ENCODE measurements around the gene MSH3. TPM values are rescaled to one million over a fixed set of nuclear protein-coding genes. Genes with fewer than 3 reads are reported as not detected.

MSH3 gene
- total RNA-seq, 1 donor from 2014 or later: 17.0 TPM

GRCh38 chr5:80747922-80748321 lies 93.5 kb downstream of the MSH3 start:
- Histone ChIP-seq H3K27me3 (ENCODE audit: low read depth) (no peaks in the 10 kb centered on the region), H3K36me3 (peaks cover 32% of the 10 kb centered on the region), H3K27ac (no peak overlapping the region), H3K9me3 (no peaks in the 10 kb centered on the region), H3K4me1 (no peaks in the 10 kb centered on the region), H3K4me3 (no peak overlapping the region)
- no peak for TF ChIP-seq CTCF (IDR thresholded peaks at IDR 0.05)
- intact Hi-C loops (cut with DNase I): no loop called here
- DNase-seq (no peak), ATAC-seq (no peak)

GRCh38 chr5:80752427-80752826 lies 98.0 kb downstream of the MSH3 start:
- H3K27me3 ChIP-seq (ENCODE audit: low read depth): no peaks in the 10 kb centered on the region
- no peak for TF ChIP-seq CTCF (IDR thresholded peaks at IDR 0.05)
- H3K27ac ChIP-seq: no peak overlapping the region
- H3K4me3 ChIP-seq: no peak overlapping the region
- no peaks in the 10 kb centered on the region for H3K9me3 ChIP-seq
- intact Hi-C loops (cut with DNase I): no loop called here
- ATAC-seq (no peak), DNase-seq (no peak)
- no peaks in the 10 kb centered on the region for H3K4me1 ChIP-seq
- no peaks in the 10 kb centered on the region for H3K36me3 ChIP-seq

GRCh38 chr5:80753712-80754111 lies 99.3 kb downstream of the MSH3 start:
- no peak for TF ChIP-seq CTCF (IDR thresholded peaks at IDR 0.05)
- ATAC-seq: no peak
- DNase-seq: no peak
- H3K27me3 ChIP-seq (ENCODE audit: low read depth): no peaks in the 10 kb centered on the region
- no peaks in the 10 kb centered on the region for H3K4me1 ChIP-seq
- H3K9me3 ChIP-seq: no peaks in the 10 kb centered on the region
- no peak overlapping the region for H3K4me3 ChIP-seq
- no peak overlapping the region for H3K27ac ChIP-seq
- no peaks in the 10 kb centered on the region for H3K36me3 ChIP-seq
- intact Hi-C loops (cut with DNase I): no loop called here

- no peaks in the 10 kb centered on the region for H3K27me3 ChIP-seq (ENCODE audit: low read depth)
- intact Hi-C loops (cut with DNase I): no loop called here
- no peaks in the 10 kb centered on the region for H3K4me1 ChIP-seq
- H3K36me3 ChIP-seq: no peaks in the 10 kb centered on the region
- no peak overlapping the region for H3K27ac ChIP-seq
- no peak for TF ChIP-seq CTCF (IDR thresholded peaks at IDR 0.05)
- no peak overlapping the region for H3K4me3 ChIP-seq
- ATAC-seq (peak; percentile 53 to 65), DNase-seq (no peak)
- no peaks in the 10 kb centered on the region for H3K9me3 ChIP-seq
Observed at GRCh38 chr5:80754900-80755299, 100.4 kb downstream of the MSH3 start.

GRCh38 chr5:80755626-80756025 lies 101.2 kb downstream of the MSH3 start:
- H3K27me3 ChIP-seq (ENCODE audit: low read depth): no peaks in the 10 kb centered on the region
- intact Hi-C loops (cut with DNase I): no loop called here
- TF ChIP-seq CTCF (IDR thresholded peaks at IDR 0.05): no peak
- DNase-seq (no peak), ATAC-seq (peak; percentile 74 to 78)
- H3K36me3 ChIP-seq: no peaks in the 10 kb centered on the region
- no peaks in the 10 kb centered on the region for H3K4me1 ChIP-seq
- no peaks in the 10 kb centered on the region for H3K9me3 ChIP-seq
- no peak overlapping the region for H3K27ac ChIP-seq
- no peak overlapping the region for H3K4me3 ChIP-seq

- intact Hi-C loops (cut with DNase I): no loop called here
- DNase-seq (no peak), ATAC-seq (no peak)
- H3K4me1 ChIP-seq: no peaks in the 10 kb centered on the region
- TF ChIP-seq CTCF (IDR thresholded peaks at IDR 0.05): no peak
- H3K27ac ChIP-seq: no peak overlapping the region
- no peak overlapping the region for H3K4me3 ChIP-seq
- no peaks in the 10 kb centered on the region for H3K9me3 ChIP-seq
- H3K27me3 ChIP-seq (ENCODE audit: low read depth): no peaks in the 10 kb centered on the region
- peaks cover under 1% of the 10 kb centered on the region for H3K36me3 ChIP-seq
Observed at GRCh38 chr5:80756292-80756691, 101.8 kb downstream of the MSH3 start.

Data from lower lobe of right lung (tissue), 2 donors.